CD4-positive, alpha-beta T cell treated with Interleukin-2 at 100 ng/mL for 4 hours (primary cell): ENCODE results near the gene PPP1R2.
"Not testable (repeated sequence)": the region's sequence is repeated elsewhere in the genome, so short reads cannot be mapped to it uniquely, and the experiment has no call there.

Experiments
- DNase-seq: peaks from one replicate; pipeline ENCODE4 v3.0.0-alpha.2; 2020; ENCODE audit warnings: low spot score

Gene PPP1R2

DNA sequence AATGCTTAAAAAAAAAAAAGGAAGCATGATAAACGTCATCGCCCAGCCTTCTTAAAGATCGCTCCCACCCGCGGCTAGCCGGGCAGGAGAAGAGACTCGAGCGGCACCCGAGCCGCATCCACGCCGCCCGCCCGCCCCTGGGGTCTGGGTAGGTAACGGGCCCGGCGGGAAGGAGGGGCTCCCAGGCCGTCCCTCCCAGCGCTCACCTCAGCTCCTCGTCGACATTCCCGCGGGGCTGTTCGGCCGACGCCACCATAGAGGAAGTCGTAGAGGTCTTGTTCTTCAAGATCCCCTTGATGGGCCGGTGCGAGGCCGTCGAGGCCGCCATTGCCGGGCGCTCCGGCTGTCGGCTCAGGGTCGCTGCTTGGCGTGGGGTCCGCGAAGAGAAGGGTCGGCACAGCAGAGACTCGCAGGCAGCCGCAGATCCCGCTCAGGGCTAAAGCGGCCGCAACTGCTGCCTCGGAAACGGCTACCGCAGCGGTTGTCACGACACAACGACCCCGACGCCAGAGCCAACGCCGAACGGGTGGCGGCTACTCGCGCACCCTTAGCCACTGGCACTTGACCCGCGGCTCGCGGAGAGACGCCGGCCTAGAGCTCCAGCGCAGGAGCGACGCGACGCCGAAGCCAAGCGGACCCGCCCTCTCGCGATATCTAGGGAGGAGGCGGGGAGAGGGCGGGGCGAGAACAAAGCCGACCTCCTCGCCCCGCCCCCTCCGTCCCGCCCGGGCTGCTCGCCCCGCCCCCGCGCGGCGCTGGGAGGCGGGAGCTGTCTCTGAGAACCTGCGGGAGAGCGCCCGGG lies at the start of gene PPP1R2:
TSS of gene PPP1R2 (minus strand) at position 628 of the 802 bp plus-strand sequence. CDS start at position 328, 300 bp downstream.
- peak; percentile 88 for DNase-seq

GRCh38 chr3:195591852-195592251 lies 48.7 kb upstream of the PPP1R2 start:
- DNase-seq: no peak

DNA sequence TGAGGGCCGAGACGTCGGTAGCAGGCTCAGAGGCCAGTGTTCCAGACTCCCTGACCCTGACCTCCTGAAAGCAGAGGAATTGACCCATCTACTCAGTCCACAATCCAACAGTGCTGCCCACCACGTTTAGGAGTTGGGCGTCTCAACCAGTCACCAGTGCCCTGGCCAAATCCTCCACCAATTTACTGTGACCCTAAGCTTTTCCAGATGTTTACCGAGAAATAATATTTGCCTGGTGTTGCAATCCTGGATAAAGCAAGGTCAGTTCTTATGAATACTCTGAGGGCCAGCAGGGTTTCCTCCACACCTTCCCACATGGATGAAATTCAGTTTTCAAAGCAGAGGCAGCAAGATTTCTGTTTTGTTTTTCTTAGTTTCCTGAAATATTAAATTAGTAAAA lies 48.1 kb upstream of the PPP1R2 start:
- DNase-seq: no peak

DNA sequence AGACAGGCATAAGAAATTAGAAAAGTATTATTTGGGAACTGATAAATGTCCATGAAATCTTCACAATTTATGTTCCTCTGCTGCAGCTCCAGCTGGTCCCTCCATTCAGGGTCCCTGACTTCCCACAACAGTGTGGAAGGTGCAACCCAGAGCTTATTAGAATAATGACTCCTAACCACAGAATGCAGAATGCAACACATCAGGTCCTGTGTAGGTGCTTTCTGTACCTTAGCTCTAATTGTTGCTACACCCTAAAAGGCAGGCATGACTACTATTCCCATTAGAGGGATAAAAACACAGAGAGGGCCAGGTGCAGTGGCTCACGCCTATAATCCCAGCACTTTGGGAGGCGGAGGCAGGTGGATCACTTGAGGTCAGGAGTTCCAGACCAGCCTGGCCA lies 47.3 kb upstream of the PPP1R2 start:
- not testable (repeated sequence) for DNase-seq

DNA sequence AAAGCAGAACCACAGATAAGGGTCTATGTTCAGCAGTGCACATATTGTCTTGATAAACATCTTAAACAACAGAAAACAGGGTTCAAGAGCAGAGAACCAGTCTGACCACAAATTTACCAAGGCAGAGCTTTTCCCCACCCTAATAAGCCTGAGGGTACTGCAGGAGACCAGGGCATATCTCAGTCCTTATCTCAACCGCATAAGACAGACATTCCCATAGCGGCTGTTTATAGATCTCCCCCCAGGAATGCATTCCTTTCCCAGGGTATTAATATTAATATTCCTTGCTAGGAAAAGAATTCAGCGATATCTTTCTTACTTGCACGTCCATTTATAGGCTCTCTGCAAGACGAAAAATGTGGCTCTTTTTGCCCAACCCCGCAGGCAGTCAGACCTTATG lies 46.7 kb upstream of the PPP1R2 start:
- not testable (repeated sequence) for DNase-seq

DNA sequence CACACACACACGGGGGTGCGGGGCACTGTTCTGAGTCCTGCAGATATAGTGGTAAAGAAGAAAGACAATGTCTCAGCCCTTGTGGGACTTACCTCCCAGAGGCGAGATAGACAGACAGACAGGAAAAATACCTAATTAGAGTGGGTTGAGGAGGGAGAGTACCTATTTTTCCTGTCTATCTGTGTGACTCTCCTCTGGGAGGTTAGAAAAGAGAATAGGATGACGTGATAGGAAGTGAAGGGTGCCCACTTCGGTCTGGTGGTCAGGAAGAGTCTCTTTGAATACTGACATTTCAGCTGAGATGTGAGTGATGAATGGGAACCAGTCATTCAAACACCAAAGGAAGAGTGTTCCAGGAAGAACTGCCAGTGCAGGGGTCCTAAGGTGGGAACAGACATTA lies 44.7 kb upstream of the PPP1R2 start:
- no peak for DNase-seq

DNA sequence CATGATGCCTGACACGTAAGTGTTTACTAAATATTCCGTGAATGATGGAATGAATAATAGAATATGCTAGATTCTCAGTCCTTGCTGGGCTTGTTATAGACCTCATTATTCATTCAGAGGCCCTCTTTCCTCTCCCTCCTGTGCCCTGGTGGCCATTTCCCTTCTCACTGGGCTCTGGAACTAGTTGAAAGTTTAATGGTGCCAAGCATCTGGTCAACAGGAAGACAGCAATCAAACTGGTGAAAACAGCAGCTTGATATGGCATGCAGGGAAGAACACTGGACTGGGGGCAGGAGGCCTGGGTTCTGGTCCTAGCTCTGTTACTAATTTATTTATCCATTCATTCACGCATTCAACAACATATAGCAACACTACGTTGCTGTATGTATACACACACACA lies 44.3 kb upstream of the PPP1R2 start:
- DNase-seq: no peak

- DNase-seq: no peak
Observed at GRCh38 chr3:195584543-195584870, 41.4 kb upstream of the PPP1R2 start.

DNA sequence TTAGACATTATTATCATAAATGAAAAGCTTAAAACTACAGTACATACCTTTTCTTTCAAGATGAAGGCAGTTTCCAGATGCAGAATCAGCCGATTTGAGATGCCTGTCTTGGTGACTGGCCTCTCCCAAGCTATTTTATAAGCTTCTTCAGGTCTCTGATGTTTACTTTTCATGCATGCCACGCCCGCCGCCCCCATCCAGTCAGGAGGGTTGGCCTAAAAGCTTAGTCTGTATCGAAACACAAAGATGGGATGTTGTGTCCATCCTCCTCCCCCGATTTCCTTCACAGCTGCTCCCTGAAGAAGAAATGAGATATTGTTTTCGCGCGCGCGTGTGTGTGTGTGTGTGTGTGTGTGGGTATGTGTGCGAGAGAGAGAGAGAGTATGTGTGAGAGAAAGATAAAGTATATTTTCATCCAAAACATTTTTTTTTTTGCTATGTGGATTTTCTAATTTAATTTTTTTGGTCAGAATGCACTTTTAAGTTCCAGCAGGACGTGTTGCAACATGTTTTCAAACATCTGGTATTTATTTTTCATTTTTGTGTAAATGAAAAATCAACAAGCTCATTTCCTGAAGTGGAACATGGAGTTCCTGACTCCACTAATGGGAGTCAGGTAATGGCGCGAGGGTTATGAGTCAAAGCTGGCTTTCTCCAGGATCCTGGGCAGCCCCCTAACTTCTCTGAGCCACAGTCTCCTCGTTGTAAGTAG lies 40.9 kb upstream of the PPP1R2 start, which contains the start of gene APOD:
TSS of gene APOD (minus strand) at position 110 of the 712 bp plus-strand sequence. CDS start 4,479 bp downstream, outside the sequence.
- no peak for DNase-seq

DNA sequence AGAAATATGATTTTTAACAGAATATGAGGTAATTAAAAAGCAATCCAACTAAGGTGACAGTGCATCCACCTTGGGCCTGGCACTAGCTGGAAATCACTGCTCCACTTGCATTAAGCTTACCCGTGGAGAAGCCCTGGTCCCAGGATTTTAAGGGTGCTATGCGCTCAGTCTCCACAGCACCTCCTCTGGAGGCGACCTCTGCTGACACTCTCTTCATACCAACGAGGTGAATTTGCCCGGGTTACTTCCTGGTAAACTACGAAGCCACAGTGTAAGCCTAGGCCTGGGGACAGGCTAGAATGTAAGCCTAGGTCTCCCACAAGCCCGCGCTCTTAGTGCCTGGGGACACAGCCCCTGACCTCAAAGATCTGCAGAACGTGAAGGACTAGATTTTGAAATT lies 39.8 kb upstream of the PPP1R2 start:
- DNase-seq: no peak

DNA sequence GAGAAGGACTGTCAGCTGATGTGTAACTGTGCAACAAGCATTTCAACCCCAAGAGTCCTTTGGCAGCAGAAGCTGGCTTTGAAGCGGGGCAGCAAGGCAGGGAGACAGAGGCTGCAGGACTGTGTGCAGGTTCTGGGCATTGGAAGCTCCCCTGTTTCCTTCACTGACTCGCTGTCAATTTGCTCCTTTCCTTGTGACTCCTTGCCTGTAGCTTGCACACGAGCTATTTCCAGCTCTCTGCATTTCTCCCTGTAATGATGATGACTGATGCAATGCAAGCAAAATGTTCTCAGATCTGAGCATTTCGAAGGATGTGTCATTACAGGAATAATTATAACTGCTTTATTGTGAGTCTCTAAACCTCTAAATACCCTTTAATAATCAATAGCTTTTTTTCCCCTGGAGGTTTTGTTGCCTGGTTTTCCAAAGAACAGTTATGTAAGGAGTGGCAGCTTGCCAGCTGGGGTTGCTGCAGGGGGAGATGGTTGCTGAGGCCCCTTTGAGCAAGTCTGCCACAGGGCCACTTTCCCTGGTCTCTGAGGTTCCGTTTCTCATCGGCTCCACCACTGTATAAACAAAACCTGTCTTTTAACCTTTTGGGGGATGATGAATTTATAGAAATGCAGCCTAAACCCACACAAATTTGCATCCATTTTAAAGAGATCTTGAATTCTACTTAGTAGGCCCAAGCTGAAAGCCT lies 37.8 kb upstream of the PPP1R2 start:
- no peak for DNase-seq

- no peak for DNase-seq
Observed at GRCh38 chr3:195579281-195579680, 36.2 kb upstream of the PPP1R2 start.

GRCh38 chr3:195578565-195578964 lies 35.4 kb upstream of the PPP1R2 start:
- DNase-seq: no peak

DNA sequence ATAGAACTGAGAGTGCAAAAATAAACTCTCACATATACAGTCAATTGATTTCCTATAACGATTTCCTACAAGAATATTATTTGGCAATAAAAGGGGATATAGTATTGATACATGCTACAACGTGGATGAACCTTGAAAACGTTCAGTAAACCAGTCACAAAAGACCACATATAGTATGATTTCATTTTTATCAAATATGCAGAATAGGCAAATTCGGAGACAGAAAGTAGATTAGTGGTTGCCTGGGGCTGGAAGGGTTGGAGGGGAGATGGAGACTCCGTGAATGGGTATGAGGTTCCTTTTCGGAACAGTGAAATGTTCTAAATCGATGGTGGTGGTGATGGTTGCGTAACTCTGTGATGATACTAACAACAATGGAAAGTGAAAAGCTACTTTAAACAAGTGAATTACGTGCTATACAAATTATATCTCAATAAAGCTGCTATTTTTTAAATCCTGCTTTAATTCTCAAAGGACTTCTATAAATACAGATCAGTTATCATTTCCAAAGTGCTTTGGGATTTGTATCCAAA lies 34.6 kb upstream of the PPP1R2 start:
- no peak for DNase-seq

- DNase-seq: no peak
Observed at GRCh38 chr3:195574497-195575304, 31.6 kb upstream of the PPP1R2 start.

DNA sequence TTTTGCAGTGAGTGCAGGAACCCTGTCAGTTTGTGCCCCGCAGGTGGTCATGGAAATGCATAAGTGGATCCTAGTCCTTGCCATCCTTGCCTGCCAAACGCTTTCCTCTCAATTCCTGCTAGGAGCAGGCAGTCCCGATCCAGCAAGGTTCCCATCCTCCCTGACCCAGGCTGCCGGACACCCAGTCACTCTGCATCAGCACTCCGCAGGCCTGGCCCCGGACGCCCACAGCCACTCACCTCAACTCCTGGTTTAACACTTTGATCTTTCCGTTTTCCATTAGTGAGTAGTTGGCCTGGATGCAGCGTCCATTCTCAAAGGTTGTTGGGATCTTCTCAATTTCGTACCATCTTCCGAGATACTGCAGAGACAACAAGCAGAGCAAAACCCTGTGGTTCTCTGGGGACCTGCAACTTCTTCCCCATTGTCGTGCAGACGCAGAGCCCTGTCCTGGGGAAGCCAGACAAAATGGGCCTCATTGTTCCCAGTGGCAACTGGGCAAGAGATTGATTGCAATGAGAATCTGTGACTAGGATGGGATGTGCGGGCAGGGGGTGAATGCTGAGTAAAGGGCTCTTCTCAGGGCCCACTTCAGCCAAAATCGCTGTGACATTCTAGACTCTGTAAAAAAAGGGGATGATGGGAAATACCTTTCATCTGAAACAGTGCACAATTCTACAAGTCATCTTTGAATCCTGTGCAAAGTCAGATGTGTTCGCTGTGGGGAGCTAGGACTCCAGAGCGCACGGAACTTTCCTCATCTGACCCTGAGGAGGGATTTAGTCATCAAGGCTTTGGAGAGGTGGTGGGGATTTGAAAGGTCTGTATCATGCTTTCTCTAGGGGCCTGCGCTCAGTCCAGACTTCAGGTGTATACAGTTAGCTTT lies 30.7 kb upstream of the PPP1R2 start:
- DNase-seq: no peak

- DNase-seq: no peak
Observed at GRCh38 chr3:195571361-195571760, 28.2 kb upstream of the PPP1R2 start.

- DNase-seq: no peak
Observed at GRCh38 chr3:195570912-195571311, 27.8 kb upstream of the PPP1R2 start.

- DNase-seq: no peak
Observed at GRCh38 chr3:195570344-195570743, 27.2 kb upstream of the PPP1R2 start.

DNA sequence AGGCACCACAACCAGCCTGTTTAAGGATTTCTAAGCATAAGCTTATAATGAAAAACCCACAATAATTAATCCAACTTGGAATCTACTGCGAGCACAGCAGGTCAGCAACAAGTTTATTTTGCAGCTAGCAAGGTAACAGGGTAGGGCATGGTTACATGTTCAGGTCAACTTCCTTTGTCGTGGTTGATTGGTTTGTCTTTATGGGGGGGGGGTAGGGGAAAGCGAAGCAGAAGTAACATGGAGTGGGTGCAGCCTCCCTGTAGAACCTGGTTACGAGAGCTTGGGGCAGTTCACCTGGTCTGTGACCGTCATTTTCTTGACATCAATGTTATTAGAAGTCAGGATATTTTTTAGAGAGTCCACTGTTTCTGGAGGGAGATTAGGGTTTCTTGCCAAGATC lies 25.5 kb upstream of the PPP1R2 start:
- DNase-seq: no peak

- DNase-seq: no peak
Observed at GRCh38 chr3:195566797-195567196, 23.7 kb upstream of the PPP1R2 start.
